Hepatic stellate cell (primary cell): Measurements from ENCODE around the gene KMT5B.

Experiments
- DNase-seq: peaks from one replicate; pipeline ENCODE4 v3.0.0; 2011; ENCODE audit warnings: low spot score

The KMT5B gene

GRCh38 chr11:68215524-68216170, 2.6 kb upstream of the KMT5B start:
- no peak for DNase-seq

- no peak for DNase-seq
Observed at GRCh38 chr11:68215087-68215445, 2.0 kb upstream of the KMT5B start.

GRCh38 chr11:68214173-68215086, 1.3 kb upstream of the KMT5B start:
- DNase-seq, result no peak

- peak; percentile 90 for DNase-seq
Observed at GRCh38 chr11:68213555-68214172, 568 bp upstream of the KMT5B start.

GRCh38 chr11:68212421-68213134, 518 bp downstream of the KMT5B start:
- DNase-seq, result peak; percentile 84

- no peak for DNase-seq
Observed at GRCh38 chr11:68211546-68211945, 1.6 kb downstream of the KMT5B start.

- peak; percentile 55 for DNase-seq
Observed at GRCh38 chr11:68206211-68206610, 6.9 kb downstream of the KMT5B start.

- DNase-seq, result no peak
Observed at GRCh38 chr11:68204402-68204801, 8.7 kb downstream of the KMT5B start.

GRCh38 chr11:68202165-68202564, 10.9 kb downstream of the KMT5B start:
- no peak for DNase-seq

- no peak for DNase-seq
Observed at GRCh38 chr11:68201492-68201891, 11.6 kb downstream of the KMT5B start.

- DNase-seq, result peak; percentile 40
Observed at GRCh38 chr11:68200639-68201038, 12.5 kb downstream of the KMT5B start.

GRCh38 chr11:68199295-68199987, 13.7 kb downstream of the KMT5B start:
- DNase-seq, result no peak

GRCh38 chr11:68196219-68196618, 16.9 kb downstream of the KMT5B start:
- no peak for DNase-seq

- no peak for DNase-seq
Observed at GRCh38 chr11:68194675-68195294, 18.3 kb downstream of the KMT5B start.

- no peak for DNase-seq
Observed at GRCh38 chr11:68193018-68193417, 20.1 kb downstream of the KMT5B start.

- DNase-seq, result no peak
Observed at GRCh38 chr11:68191661-68192579, 21.2 kb downstream of the KMT5B start.

- DNase-seq, result no peak
Observed at GRCh38 chr11:68189888-68190287, 23.2 kb downstream of the KMT5B start.

GRCh38 chr11:68189082-68189481, 24.0 kb downstream of the KMT5B start:
- DNase-seq, result no peak

GRCh38 chr11:68186061-68186460, 27.0 kb downstream of the KMT5B start:
- DNase-seq, result no peak
